HG03521 (cell line): ENCODE results near the gene CNTN5.

Source experiments
- ATAC-seq: cut with Tn5 transposase; IDR thresholded peaks from one replicate; pipeline ENCODE4 v1.9.1; 2021; ENCODE audit warnings: mild to moderate bottlenecking, moderate library complexity; ENCODE audit not compliant: unreplicated experiment

Gene CNTN5

GRCh38 chr11:99371257-99371656, 350.5 kb downstream of the CNTN5 start:
- ATAC-seq, result no peak

GRCh38 chr11:99376463-99376862, 355.7 kb downstream of the CNTN5 start:
- no peak for ATAC-seq

GRCh38 chr11:99383648-99384245, 363.0 kb downstream of the CNTN5 start:
- no peak for ATAC-seq

GRCh38 chr11:99391245-99391644, 370.5 kb downstream of the CNTN5 start:
- ATAC-seq, result no peak

GRCh38 chr11:99406345-99406744, 385.6 kb downstream of the CNTN5 start:
- no peak for ATAC-seq

DNA sequence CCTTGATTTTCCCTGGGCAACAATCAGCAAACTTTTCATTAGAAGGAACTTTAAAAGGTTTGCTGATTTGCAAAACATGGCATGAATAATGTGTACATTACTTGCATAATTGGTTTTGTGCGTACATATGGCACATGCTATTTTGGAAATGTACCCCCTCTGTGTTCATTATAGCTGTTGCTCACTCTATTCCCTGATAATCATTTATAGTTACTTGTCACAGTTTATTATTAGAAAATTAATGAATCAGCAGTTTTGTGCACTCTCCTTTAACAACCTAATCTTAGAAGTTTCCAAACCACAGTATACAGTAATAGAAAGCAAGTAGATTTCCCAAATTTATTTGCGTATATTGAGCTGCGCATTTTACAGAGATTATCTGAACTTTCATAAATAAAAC, 389.9 kb downstream of the CNTN5 start:
- ATAC-seq, result no peak

GRCh38 chr11:99418927-99419720, 398.4 kb downstream of the CNTN5 start:
- no peak for ATAC-seq

GRCh38 chr11:99419991-99420390, 399.2 kb downstream of the CNTN5 start:
- ATAC-seq, result no peak

DNA sequence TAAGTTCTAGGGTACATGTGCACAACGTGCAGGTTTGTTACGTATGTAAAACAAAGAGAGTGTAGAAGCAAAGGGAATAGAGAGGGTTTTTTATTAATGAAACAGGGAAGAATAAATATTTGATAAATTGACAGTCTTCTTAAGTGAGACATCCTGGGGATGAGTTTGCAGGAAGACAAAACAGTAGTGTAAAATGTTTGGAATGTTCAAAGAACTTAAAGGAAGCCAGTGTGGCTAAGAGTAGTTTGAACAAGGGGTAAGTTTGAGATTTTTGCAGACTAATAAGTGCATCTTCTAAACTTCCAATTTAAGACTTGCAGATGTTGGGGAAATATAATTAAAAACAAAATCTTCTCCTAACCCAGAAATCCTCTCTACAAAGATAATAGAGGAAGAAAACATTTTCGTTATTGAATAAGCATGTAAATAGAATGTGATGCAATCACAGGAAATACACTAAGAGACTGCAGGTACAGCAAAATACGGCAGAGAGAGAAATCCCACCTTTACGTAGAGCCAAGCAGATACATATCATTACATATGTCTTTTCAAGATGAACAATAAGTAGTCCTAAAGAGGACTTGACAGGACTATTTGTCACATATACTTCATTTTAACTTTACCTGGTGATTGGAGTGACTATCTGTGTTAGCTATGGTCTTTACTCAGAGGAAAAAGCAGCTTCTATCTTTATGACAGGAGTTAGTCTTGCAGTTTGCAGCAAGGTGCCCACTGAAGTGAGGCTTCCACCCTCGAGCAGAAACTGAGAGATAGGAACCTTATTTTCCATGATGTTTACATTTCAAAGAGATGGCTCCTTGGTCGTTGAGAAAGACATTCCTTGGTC, 402.1 kb downstream of the CNTN5 start:
- no peak for ATAC-seq

GRCh38 chr11:99423428-99423983, 402.8 kb downstream of the CNTN5 start:
- ATAC-seq, result no peak

GRCh38 chr11:99424313-99425084, 403.8 kb downstream of the CNTN5 start:
- ATAC-seq, result no peak

GRCh38 chr11:99425596-99425995, 404.8 kb downstream of the CNTN5 start:
- no peak for ATAC-seq

- ATAC-seq, result no peak
Observed at GRCh38 chr11:99432677-99433076, 411.9 kb downstream of the CNTN5 start.

DNA sequence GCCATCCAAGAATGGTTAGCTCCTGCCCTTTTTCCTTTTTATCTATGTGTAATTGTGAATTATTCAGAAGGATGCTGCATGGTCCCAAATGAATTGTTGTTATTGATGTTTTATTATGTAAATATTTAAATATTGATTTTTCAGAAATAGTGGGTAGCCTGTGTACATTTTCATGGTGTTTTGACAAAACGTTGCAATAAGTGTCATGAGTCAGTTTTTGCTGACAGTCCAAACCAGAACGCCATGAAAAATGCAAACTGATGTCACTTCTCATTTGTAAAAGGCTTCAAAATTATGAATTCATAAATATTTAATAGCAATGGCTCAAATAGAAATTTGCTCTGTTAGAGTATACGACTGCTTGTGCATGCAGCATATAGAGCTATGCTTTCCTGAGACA, 422.5 kb downstream of the CNTN5 start:
- no peak for ATAC-seq

DNA sequence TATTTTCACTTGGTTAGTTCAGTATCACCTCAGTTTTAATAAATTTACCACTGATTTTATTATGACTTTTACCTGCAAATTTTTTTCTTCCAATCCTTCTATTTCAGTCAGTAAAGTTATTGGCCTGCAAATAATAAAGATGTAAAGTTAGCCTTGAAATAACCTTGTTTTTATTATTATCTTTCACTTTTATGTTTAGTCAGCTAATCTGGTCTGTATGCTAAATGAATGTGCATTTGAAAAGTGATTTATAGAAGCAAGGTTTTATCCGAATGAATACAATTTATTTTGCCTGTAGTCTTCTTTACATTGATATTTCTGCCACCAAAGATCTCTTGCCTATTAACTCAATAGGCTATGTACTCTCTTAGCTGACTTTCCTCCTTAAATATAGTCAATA, 425.7 kb downstream of the CNTN5 start:
- ATAC-seq, result no peak

DNA sequence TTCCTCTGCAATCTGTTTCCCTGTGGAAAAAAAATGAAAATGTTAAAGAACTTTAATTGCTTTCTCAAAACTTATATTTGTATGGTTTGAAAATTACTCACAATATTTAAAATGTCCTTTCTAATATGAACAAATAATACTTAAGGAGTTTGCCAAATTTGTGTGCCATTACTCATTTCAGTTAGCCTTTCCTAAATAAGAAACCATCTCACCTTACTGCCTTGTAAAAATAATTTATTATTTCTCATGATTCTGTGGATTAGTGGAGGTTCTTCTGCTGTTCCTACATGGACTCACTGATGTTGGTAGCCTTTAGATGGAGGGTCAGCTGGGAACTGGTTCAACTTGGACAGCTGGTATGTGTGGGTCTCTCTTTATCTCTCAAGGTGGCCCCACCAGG, 428.6 kb downstream of the CNTN5 start:
- no peak for ATAC-seq

DNA sequence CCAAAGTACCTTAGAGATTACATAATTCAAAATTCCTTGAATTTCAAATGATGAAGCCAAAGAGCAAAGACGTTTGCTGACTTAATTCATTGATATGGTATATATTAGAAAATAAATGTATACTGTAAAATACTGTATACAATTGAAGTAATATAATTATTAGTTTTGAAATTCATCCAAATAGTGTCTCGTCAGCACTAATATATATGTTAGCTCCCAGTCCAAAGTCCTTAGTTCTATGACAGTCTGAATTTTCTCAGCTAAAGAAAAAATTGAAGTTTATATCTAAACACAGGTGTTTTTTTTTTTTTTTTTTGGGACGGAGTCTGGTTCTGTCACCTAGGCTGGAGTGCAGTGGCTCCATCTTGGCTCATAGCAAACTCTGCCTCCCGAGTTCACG, 431.3 kb downstream of the CNTN5 start:
- no peak for ATAC-seq

DNA sequence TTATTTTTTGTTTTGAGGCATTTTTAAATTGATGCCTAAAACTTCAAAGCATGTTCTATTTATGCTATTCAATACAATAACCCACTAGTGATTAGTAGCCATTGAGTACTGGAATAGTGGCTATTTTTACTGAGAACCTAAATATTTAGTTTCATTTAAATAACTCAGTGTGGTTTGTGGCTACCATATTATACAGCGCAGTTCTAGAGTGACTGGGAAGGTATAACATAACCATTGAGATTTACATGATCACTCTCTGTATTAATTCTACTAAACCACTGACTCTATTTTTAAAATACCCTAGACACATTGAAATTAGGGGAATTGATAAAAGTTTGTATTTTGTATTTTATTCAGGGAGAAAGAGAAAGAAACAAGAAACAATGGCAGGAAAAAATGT, 441.2 kb downstream of the CNTN5 start:
- ATAC-seq, result no peak

GRCh38 chr11:99464985-99465384, 444.2 kb downstream of the CNTN5 start:
- no peak for ATAC-seq

DNA sequence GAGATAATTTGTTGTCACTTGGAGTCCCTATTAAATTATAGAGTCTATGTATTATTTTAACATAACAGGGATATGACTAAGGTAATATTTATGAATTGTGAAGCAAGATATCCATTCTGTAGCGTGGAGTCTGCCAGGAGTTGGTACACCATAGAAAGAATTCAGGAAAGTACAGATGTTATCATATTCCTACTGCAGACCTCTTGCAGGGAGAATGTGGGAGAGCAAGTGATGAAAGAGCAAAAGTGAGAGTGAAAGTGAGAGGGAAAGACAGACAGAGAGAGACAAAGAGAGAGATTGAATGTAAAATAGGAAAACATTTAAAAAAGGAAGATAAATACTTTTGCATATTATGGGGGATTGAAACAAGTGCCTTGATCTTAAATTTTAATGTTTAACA, 468.8 kb downstream of the CNTN5 start:
- ATAC-seq, result no peak

DNA sequence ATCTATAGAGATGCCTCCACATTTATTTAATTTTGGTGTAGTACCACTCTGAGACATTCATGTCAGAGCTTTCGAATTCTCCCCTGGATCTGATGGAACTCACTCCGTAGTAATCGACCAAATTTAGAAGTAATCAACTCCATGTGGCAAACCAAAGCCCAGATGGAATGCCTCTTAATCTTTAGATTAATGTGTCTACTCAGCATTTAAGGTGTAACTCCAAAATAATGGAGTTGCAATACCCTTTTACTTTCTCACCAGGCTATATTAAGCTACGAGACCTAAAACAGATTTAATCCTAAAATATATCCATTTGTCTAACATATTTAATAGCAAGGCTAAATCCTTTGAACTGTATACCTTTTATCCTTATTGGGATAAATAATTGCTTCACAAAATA, 473.3 kb downstream of the CNTN5 start:
- no peak for ATAC-seq
